SK-N-MC (cell line): ENCODE data around the gene TMEM129.

Source experiments
- EZH2 ChIP-seq: fragments of 200-600 bp; sonication (generic); IDR thresholded peaks from one replicate; pipeline ENCODE4 v1.6.1; 2017; ENCODE audit warnings: antibody characterized with exemption
- POLR2AphosphoS5 ChIP-seq: IDR thresholded peaks from 2 replicates; pipeline ENCODE4 v1.6.1; 2012; ENCODE audit warnings: mild to moderate bottlenecking, low read depth, low read length, borderline replicate concordance

GRCh38 chr4:1714303-1715001, 6.7 kb downstream of the TMEM129 start:
- no peak for TF ChIP-seq EZH2
- TF ChIP-seq POLR2AphosphoS5, result 0 out of 2 replicates have a peak, but pooled peaks have one; percentile 10
